ENCODE results near the gene GTF2H3. TPM values are rescaled to one million over a fixed set of nuclear protein-coding genes. Genes with fewer than 3 reads are reported as not detected.
A peak's percentile ranks its signal among the peaks of the same experiment; 100 is the strongest.

The GTF2H3 gene
- polyA plus RNA-seq, 1 experiment: 19.6 TPM

DNA sequence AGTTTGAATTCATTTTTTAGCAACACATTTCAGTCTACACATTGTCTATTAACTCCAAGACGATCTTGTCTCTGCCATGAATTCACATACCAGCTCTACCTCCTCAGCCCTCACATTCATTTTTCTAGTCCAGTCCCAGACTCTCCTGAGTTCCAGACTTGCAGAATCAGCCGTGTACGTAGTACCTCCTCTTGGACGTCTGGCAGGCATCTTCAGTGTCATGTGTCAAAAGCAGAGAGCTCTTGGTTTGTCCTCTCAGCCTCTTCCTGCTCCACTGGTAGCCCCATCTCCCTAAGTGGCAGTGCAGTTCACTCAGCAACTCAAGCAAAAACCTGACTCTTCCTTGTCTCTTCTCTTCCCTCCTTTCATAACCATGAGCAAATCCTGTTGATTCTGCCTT lies 22.8 kb downstream of the GTF2H3 start:
- POLR2A ChIA-PET: no interaction called here
- TF ChIP-seq CTCF (IDR thresholded peaks at IDR 0.05; ENCODE audit: insufficient read depth, low read depth, low read length): no peak
- Histone ChIP-seq H3K4me3 (ENCODE audit: low read depth, low read length) (no peak overlapping the region), H3K36me3 (ENCODE audit: control insufficient read depth, insufficient read depth, low read length) (peaks cover 6% of the 10 kb centered on the region), H3K27me3 (ENCODE audit: control insufficient read depth, insufficient read depth, low read length) (no peaks in the 10 kb centered on the region)
- CTCF ChIA-PET: no interaction called here
- DNase-seq (ENCODE audit: low read depth): no peak

GRCh38 chr12:123657211-123657610 lies 23.6 kb downstream of the GTF2H3 start:
- POLR2A ChIA-PET: no interaction called here
- TF ChIP-seq CTCF (IDR thresholded peaks at IDR 0.05; ENCODE audit: insufficient read depth, low read depth, low read length): no peak
- DNase-seq (ENCODE audit: low read depth): no peak
- Histone ChIP-seq H3K4me3 (ENCODE audit: low read depth, low read length) (no peak overlapping the region), H3K36me3 (ENCODE audit: control insufficient read depth, insufficient read depth, low read length) (peaks cover 6% of the 10 kb centered on the region), H3K27me3 (ENCODE audit: control insufficient read depth, insufficient read depth, low read length) (no peaks in the 10 kb centered on the region)
- CTCF ChIA-PET: interaction anchor here (1.3 kb wide), 1 partner anchor 10 kb away, joined by 3 read pairs; no protein-coding TSS in a partner anchor

- DNase-seq (ENCODE audit: low read depth): peak; percentile 78
- CTCF ChIA-PET: interaction anchor here (0.7 to 0.9 kb wide), 2 partner anchors 11 to 89 kb away, joined by 3 to 4 read pairs; partner anchors contain the start of gene TCTN2
- POLR2A ChIA-PET: no interaction called here
- Histone ChIP-seq H3K4me3 (ENCODE audit: low read depth, low read length) (no peak overlapping the region), H3K36me3 (ENCODE audit: control insufficient read depth, insufficient read depth, low read length) (peaks cover 6% of the 10 kb centered on the region), H3K27me3 (ENCODE audit: control insufficient read depth, insufficient read depth, low read length) (no peaks in the 10 kb centered on the region)
- no peak for TF ChIP-seq CTCF (IDR thresholded peaks at IDR 0.05; ENCODE audit: insufficient read depth, low read depth, low read length)
Observed at GRCh38 chr12:123659996-123660727, 26.5 kb downstream of the GTF2H3 start.

DNA sequence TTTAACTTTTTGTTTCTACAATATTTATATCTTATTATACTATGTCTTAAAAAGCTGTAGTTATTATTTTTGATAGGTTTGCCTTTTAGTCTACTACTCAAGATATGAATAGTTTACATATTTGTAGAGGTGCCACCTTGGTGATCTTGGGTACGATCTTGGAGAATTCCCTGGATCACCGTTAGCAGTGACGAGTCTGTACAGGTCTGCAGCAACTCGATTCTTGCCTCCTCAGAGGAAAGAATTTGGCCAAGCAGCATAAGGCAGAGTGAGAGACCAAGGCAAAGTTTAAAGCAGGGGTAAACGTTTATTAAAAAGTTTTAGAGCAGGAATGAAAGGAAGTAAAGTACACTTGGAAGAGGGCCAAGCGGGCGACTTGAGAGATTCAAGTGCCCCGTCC lies 34.1 kb downstream of the GTF2H3 start:
- Histone ChIP-seq H3K4me3 (ENCODE audit: low read depth, low read length) (no peak overlapping the region), H3K36me3 (ENCODE audit: control insufficient read depth, insufficient read depth, low read length) (no peaks in the 10 kb centered on the region), H3K27me3 (ENCODE audit: control insufficient read depth, insufficient read depth, low read length) (no peaks in the 10 kb centered on the region)
- DNase-seq (ENCODE audit: low read depth): no peak
- ChIA-PET POLR2A (no interaction called here), CTCF (no interaction called here)
- TF ChIP-seq CTCF (IDR thresholded peaks at IDR 0.05; ENCODE audit: insufficient read depth, low read depth, low read length): no peak

GRCh38 chr12:123670882-123671728 lies 37.5 kb downstream of the GTF2H3 start, which contains the start of gene TCTN2:
Gene TCTN2 (plus strand): TSS chr12:123671113. CDS start chr12:123671241, 128 bp downstream.
- TF ChIP-seq CTCF (IDR thresholded peaks at IDR 0.05; ENCODE audit: insufficient read depth, low read depth, low read length): no peak
- ChIA-PET POLR2A (no interaction called here), CTCF (interaction anchor here (0.6 kb wide), 1 partner anchor 11 kb away, joined by 3 read pairs; no protein-coding TSS in a partner anchor)
- Histone ChIP-seq H3K36me3 (ENCODE audit: control insufficient read depth, insufficient read depth, low read length) (peaks cover 3% of the 10 kb centered on the region), H3K4me3 (ENCODE audit: low read depth, low read length) (peak within 1 kb of the TSS; percentile 89), H3K27me3 (ENCODE audit: control insufficient read depth, insufficient read depth, low read length) (no peaks in the 10 kb centered on the region)
- DNase-seq (ENCODE audit: low read depth): peak; percentile 58

Data from BJ (cell line).